Peyer's patch (tissue), 4 donors: Measurements from ENCODE around the gene CLTRN.

ENCODE experiments used
- POLR2A ChIP-seq, 2 donors: fragments of 450-650 bp; IDR thresholded peaks; one replicate each; pipeline ENCODE4 v1.5.1; 2017; ENCODE audit warnings: antibody characterized with exemption in 2 of 2, mild to moderate bottlenecking in 2 of 2, moderate library complexity in 2 of 2
- TF ChIP-seq, protein P1 (sequence below), 6 experiments: fragments of 450-650 bp in 4 of 6; fragments of 200-600 bp in 2 of 6; sonication (generic) in 1 of 6; IDR thresholded peaks; one replicate each; pipeline ENCODE4 v1.5.1; 2017 to 2019; ENCODE audit warnings: antibody characterized with exemption in 6 of 6, mild to moderate bottlenecking in 3 of 6, moderate library complexity in 1 of 6

GRCh38 chrX:15601932-15602331 is 62.7 kb downstream of the CLTRN start:
- TF ChIP-seq, protein P1, sequence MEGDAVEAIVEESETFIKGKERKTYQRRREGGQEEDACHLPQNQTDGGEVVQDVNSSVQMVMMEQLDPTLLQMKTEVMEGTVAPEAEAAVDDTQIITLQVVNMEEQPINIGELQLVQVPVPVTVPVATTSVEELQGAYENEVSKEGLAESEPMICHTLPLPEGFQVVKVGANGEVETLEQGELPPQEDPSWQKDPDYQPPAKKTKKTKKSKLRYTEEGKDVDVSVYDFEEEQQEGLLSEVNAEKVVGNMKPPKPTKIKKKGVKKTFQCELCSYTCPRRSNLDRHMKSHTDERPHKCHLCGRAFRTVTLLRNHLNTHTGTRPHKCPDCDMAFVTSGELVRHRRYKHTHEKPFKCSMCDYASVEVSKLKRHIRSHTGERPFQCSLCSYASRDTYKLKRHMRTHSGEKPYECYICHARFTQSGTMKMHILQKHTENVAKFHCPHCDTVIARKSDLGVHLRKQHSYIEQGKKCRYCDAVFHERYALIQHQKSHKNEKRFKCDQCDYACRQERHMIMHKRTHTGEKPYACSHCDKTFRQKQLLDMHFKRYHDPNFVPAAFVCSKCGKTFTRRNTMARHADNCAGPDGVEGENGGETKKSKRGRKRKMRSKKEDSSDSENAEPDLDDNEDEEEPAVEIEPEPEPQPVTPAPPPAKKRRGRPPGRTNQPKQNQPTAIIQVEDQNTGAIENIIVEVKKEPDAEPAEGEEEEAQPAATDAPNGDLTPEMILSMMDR (IDR thresholded peaks at IDR 0.05): no peak
- no peak for TF ChIP-seq POLR2A (IDR thresholded peaks at IDR 0.05)
